NOMO-1 treated with DMSO at 0.1 percent for 48 hours (cell line): Measurements from ENCODE around the gene PCA3.

Experiments
- DNase-seq: peaks from one replicate; lab custom pipeline; 2025; ENCODE audit not compliant: unreplicated experiment; lab: John Stamatoyannopoulos, UW

Gene PCA3

GRCh38 chr9:76756268-76756640 is 8.0 kb upstream of the PCA3 start:
- DNase-seq, result peak; percentile 3

GRCh38 chr9:76756941-76757673 is 7.1 kb upstream of the PCA3 start:
- DNase-seq, result no peak

- no peak for DNase-seq
These were observed 5.8 kb upstream of the PCA3 start for GRCh38 chr9:76758476-76758875.

GRCh38 chr9:76759732-76760131 is 4.5 kb upstream of the PCA3 start:
- peak; percentile 24 for DNase-seq

GRCh38 chr9:76761448-76761847 is 2.8 kb upstream of the PCA3 start:
- no peak for DNase-seq

GRCh38 chr9:76766126-76766525 is 1.9 kb downstream of the PCA3 start:
- no peak for DNase-seq

GRCh38 chr9:76772686-76773445 is 8.6 kb downstream of the PCA3 start:
- DNase-seq, result no peak

- no peak for DNase-seq
These were observed 20.6 kb downstream of the PCA3 start for GRCh38 chr9:76784881-76785280.

GRCh38 chr9:76785501-76785900 is 21.3 kb downstream of the PCA3 start:
- no peak for DNase-seq

- DNase-seq, result no peak
These were observed 23.4 kb downstream of the PCA3 start for GRCh38 chr9:76787677-76788076.

- DNase-seq, result no peak
These were observed 25.6 kb downstream of the PCA3 start for GRCh38 chr9:76789840-76790239.

- DNase-seq, result no peak
These were observed 29.7 kb downstream of the PCA3 start for GRCh38 chr9:76793784-76794431.

GRCh38 chr9:76796296-76796695 is 32.1 kb downstream of the PCA3 start:
- DNase-seq, result no peak

GRCh38 chr9:76798527-76798926 is 34.3 kb downstream of the PCA3 start:
- DNase-seq, result no peak

GRCh38 chr9:76799473-76799872 is 35.2 kb downstream of the PCA3 start:
- no peak for DNase-seq

GRCh38 chr9:76800901-76801300 is 36.7 kb downstream of the PCA3 start:
- no peak for DNase-seq

- no peak for DNase-seq
These were observed 38.8 kb downstream of the PCA3 start for GRCh38 chr9:76803083-76803482.

GRCh38 chr9:76803762-76804161 is 39.5 kb downstream of the PCA3 start:
- DNase-seq, result no peak

GRCh38 chr9:76808636-76809035 is 44.4 kb downstream of the PCA3 start:
- no peak for DNase-seq

GRCh38 chr9:76810377-76810957 is 46.2 kb downstream of the PCA3 start:
- DNase-seq, result peak; percentile 23

- no peak for DNase-seq
These were observed 48.4 kb downstream of the PCA3 start for GRCh38 chr9:76812591-76812990.

- no peak for DNase-seq
These were observed 53.3 kb downstream of the PCA3 start for GRCh38 chr9:76817489-76817888.
